H1 (cell line): ENCODE data around the gene APC2. TPM values are rescaled to one million over a fixed set of nuclear protein-coding genes. Genes with fewer than 3 reads are reported as not detected.

Experiments used
- CTCF ChIA-PET: fragments of 300-600 bp; sonication (Branson Sonifier 250); formaldehyde crosslinking; loops from one replicate; lab custom pipeline; 2021; ENCODE audit not compliant: partially characterized antibody; lab: Charles Lee
- POLR2A ChIA-PET: fragments of 300-600 bp; sonication (Branson Sonifier 250); formaldehyde crosslinking; loops from one replicate; lab custom pipeline; 2021; ENCODE audit warnings: inconsistent platforms; ENCODE audit not compliant: partially characterized antibody; lab: Charles Lee
- DNase-seq, 2 experiments: peaks; one replicate each; pipeline versions ENCODE4 v3.0.0 to v3.0.0-alpha.2; 2010 to 2022; ENCODE audit warnings: low spot score in 2 of 2, low read depth in 1 of 2, mixed read lengths in 1 of 2
- FAIRE-seq: peaks from 2 replicates; lab custom pipeline; 2011; peaks lifted over from hg19 to GRCh38; lab: Jason Lieb, UNC
- H2AFZ ChIP-seq: 2 replicates; pipeline ENCODE4 v1.8.1; 2012; ENCODE audit warnings: low read length, inconsistent platforms
- H2AK5ac ChIP-seq: 2 replicates; pipeline ENCODE4 v1.6.1; 2013; ENCODE audit warnings: low read depth, low read length
- H2BK120ac ChIP-seq: replicated peaks from 2 replicates; pipeline ENCODE3; 2013; ENCODE audit warnings: low read depth, low read length, inconsistent platforms
- H2BK12ac ChIP-seq: 2 replicates; pipeline ENCODE4 v1.6.1; 2013; ENCODE audit warnings: low read depth, low read length
- H2BK15ac ChIP-seq: 2 replicates; pipeline ENCODE4 v1.6.1; 2013; ENCODE audit warnings: low read length
- H2BK20ac ChIP-seq: 2 replicates; pipeline ENCODE4 v1.6.1; 2013; ENCODE audit warnings: low read length
- H2BK5ac ChIP-seq: 2 replicates; pipeline ENCODE4 v1.6.1; 2013; ENCODE audit warnings: low read depth, low read length
- H3K14ac ChIP-seq: 2 replicates; pipeline ENCODE4 v1.6.1; 2013; ENCODE audit warnings: inconsistent platforms; ENCODE audit not compliant: insufficient read length
- H3K18ac ChIP-seq: 2 replicates; pipeline ENCODE4 v1.6.1; 2013; ENCODE audit warnings: low read length; ENCODE audit errors: extremely low read depth
- H3K23ac ChIP-seq: 2 replicates; pipeline ENCODE4 v1.6.1; 2013; ENCODE audit warnings: inconsistent platforms; ENCODE audit not compliant: insufficient read length
- H3K23me2 ChIP-seq: 2 replicates; pipeline ENCODE4 v1.6.1; 2013; ENCODE audit warnings: low read depth, low read length
- H3K27ac ChIP-seq: 2 replicates; pipeline ENCODE4 v1.6.1; 2011; ENCODE audit warnings: low read depth, low read length, inconsistent platforms
- H3K27me3 ChIP-seq, 4 experiments: replicated peaks in 1 of 4; 1 replicate in 1 of 4; 2 replicates in 3 of 4; pipeline versions ENCODE4 v1.6.1 to v1.8.1; 2011 to 2013; ENCODE audit warnings: low read length in 3 of 4, mild to moderate bottlenecking in 3 of 4, inconsistent platforms in 2 of 4, mixed read lengths in 2 of 4, moderate library complexity in 1 of 4; ENCODE audit not compliant: control insufficient read depth in 3 of 4, insufficient read depth in 3 of 4; ENCODE audit errors: extremely low read depth in 1 of 4
- H3K36me3 ChIP-seq, 4 experiments: 2 replicates each; pipeline versions ENCODE4 v1.6.1 to v1.8.1; 2011 to 2013; ENCODE audit warnings: mild to moderate bottlenecking in 4 of 4, low read length in 3 of 4, moderate library complexity in 2 of 4, control low read depth in 1 of 4, inconsistent platforms in 1 of 4; ENCODE audit not compliant: insufficient read depth in 4 of 4, control insufficient read depth in 2 of 4
- H3K4ac ChIP-seq: replicated peaks from 2 replicates; pipeline ENCODE3; 2013; ENCODE audit warnings: low read length, low read depth, mixed read lengths, inconsistent platforms; ENCODE audit not compliant: insufficient read length
- H3K4me1 ChIP-seq, 4 experiments: replicated peaks in 1 of 4; 1 replicate in 1 of 4; 2 replicates in 3 of 4; pipeline versions ENCODE4 v1.6.1 to v1.8.1; 2011 to 2013; ENCODE audit warnings: low read length in 3 of 4, inconsistent platforms in 2 of 4, mixed read lengths in 1 of 4; ENCODE audit not compliant: insufficient read depth in 4 of 4, control insufficient read depth in 3 of 4
- H3K4me2 ChIP-seq, 2 experiments: 2 replicates each; pipeline versions ENCODE4 v1.6.1 to v1.8.1; 2011 to 2013; ENCODE audit warnings: low read depth in 2 of 2, low read length in 2 of 2, control low read depth in 1 of 2, inconsistent platforms in 1 of 2, mild to moderate bottlenecking in 1 of 2; ENCODE audit not compliant: insufficient read depth in 1 of 2
- H3K4me3 ChIP-seq, 4 experiments: fragments of 200-600, 300-600 bp in 1 of 4; sonication (generic), shearing (Covaris generic), sonication (Bioruptor Twin) in 1 of 4; 2 replicates each; pipeline versions ENCODE4 v1.5.1 to v1.8.1; 2011 to 2016; ENCODE audit warnings: low read length in 4 of 4, low read depth in 3 of 4, control low read depth in 2 of 4, inconsistent platforms in 2 of 4, mild to moderate bottlenecking in 2 of 4, mixed read lengths in 1 of 4, moderate library complexity in 1 of 4; ENCODE audit not compliant: insufficient read depth in 2 of 4; ENCODE audit errors: extremely low read depth in 1 of 4
- H3K56ac ChIP-seq: replicated peaks from 2 replicates; pipeline ENCODE3; 2013; ENCODE audit warnings: low read depth, mild to moderate bottlenecking, mixed read lengths, low read length, inconsistent platforms; ENCODE audit not compliant: insufficient read length
- H3K79me1 ChIP-seq: 2 replicates; pipeline ENCODE4 v1.6.1; 2013; ENCODE audit warnings: low read depth, low read length, control low read depth
- H3K79me2 ChIP-seq, 2 experiments: 2 replicates each; pipeline versions ENCODE4 v1.6.1 to v1.8.1; 2012 to 2013; ENCODE audit warnings: low read length in 2 of 2, mild to moderate bottlenecking in 2 of 2, inconsistent platforms in 1 of 2; ENCODE audit not compliant: insufficient read depth in 2 of 2, control insufficient read depth in 1 of 2
- H3K9ac ChIP-seq, 4 experiments: replicated peaks in 1 of 4; 1 replicate in 1 of 4; 2 replicates in 3 of 4; pipeline versions ENCODE4 v1.6.1 to v1.8.1; 2011 to 2013; ENCODE audit warnings: low read depth in 3 of 4, low read length in 3 of 4, control low read depth in 2 of 4, mild to moderate bottlenecking in 2 of 4, moderate library complexity in 2 of 4, inconsistent platforms in 1 of 4; ENCODE audit errors: extremely low read depth in 1 of 4
- H3K9me3 ChIP-seq, 2 experiments: 2 replicates each; pipeline versions ENCODE4 v1.6.1 to v1.8.1; 2012 to 2013; ENCODE audit warnings: mild to moderate bottlenecking in 2 of 2, moderate library complexity in 2 of 2, control low read depth in 1 of 2, inconsistent platforms in 1 of 2, low read depth in 1 of 2, low read length in 1 of 2, mixed read lengths in 1 of 2; ENCODE audit not compliant: insufficient read depth in 2 of 2
- H4K20me1 ChIP-seq, 2 experiments: replicated peaks in 1 of 2; 2 replicates each; pipeline versions ENCODE3 to v1.8.1; 2011 to 2013; ENCODE audit warnings: inconsistent platforms in 2 of 2, low read length in 2 of 2, mild to moderate bottlenecking in 1 of 2; ENCODE audit not compliant: insufficient read depth in 2 of 2, control insufficient read depth in 1 of 2
- H4K5ac ChIP-seq: 2 replicates; pipeline ENCODE4 v1.6.1; 2013; ENCODE audit warnings: low read length, low read depth, mixed read lengths, inconsistent platforms; ENCODE audit not compliant: insufficient read length
- H4K8ac ChIP-seq: 2 replicates; pipeline ENCODE4 v1.8.0; 2013; ENCODE audit warnings: mild to moderate bottlenecking, moderate library complexity, low read length, inconsistent platforms; ENCODE audit not compliant: insufficient read depth; ENCODE audit errors: extremely low read depth
- H4K91ac ChIP-seq: replicated peaks from 2 replicates; pipeline ENCODE3; 2013; ENCODE audit warnings: low read length, mixed read lengths, inconsistent platforms; ENCODE audit not compliant: insufficient read length
- ASH2L ChIP-seq: fragments of 200-600, 300-600 bp; sonication (generic); IDR thresholded peaks from one replicate; pipeline ENCODE4 v1.7.1; 2017; ENCODE audit warnings: low read length
- CREB1 ChIP-seq: IDR thresholded peaks from 2 replicates; pipeline ENCODE4 v1.6.1; 2012; ENCODE audit warnings: inconsistent platforms
- CTBP2 ChIP-seq: IDR thresholded peaks from 2 replicates; pipeline ENCODE4 v1.7.0; 2011; ENCODE audit warnings: borderline replicate concordance, mild to moderate bottlenecking, moderate library complexity, mixed read lengths, low read length; ENCODE audit not compliant: insufficient read depth, insufficient read length
- EGR1 ChIP-seq: IDR thresholded peaks from 2 replicates; pipeline ENCODE4 v1.6.1; 2011; ENCODE audit warnings: low read depth, low read length, borderline replicate concordance
- GABPA ChIP-seq: IDR thresholded peaks from 2 replicates; pipeline ENCODE4 v1.6.1; 2011; ENCODE audit warnings: mild to moderate bottlenecking, low read length, moderate library complexity, borderline replicate concordance; ENCODE audit not compliant: insufficient read depth
- KDM4A ChIP-seq: IDR thresholded peaks from one replicate; pipeline ENCODE4 v1.7.1; 2012; ENCODE audit warnings: low read depth, mild to moderate bottlenecking, moderate library complexity, low read length, inconsistent platforms; ENCODE audit not compliant: severe bottlenecking
- MAFK ChIP-seq: IDR thresholded peaks from 2 replicates; pipeline ENCODE4 v1.6.1; 2012; ENCODE audit warnings: low read depth, mild to moderate bottlenecking, improper control_type of control experiment, low read length
- NRF1 ChIP-seq: IDR thresholded peaks from 2 replicates; pipeline ENCODE4 v1.6.1; 2011; ENCODE audit warnings: mild to moderate bottlenecking, low read depth, low read length, improper control_type of control experiment
- POLR2A ChIP-seq, 2 experiments: IDR thresholded peaks; 1 replicate in 1 of 2; 2 replicates in 1 of 2; pipeline ENCODE4 v1.6.1; 2011; ENCODE audit warnings: low read depth in 2 of 2, low read length in 2 of 2, mild to moderate bottlenecking in 2 of 2; ENCODE audit errors: control extremely low read depth in 1 of 2
- POLR2AphosphoS5 ChIP-seq: IDR thresholded peaks from 2 replicates; pipeline ENCODE4 v1.6.1; 2011; ENCODE audit warnings: low read depth, low read length
- RAD21 ChIP-seq, 2 experiments: IDR thresholded peaks in 1 of 2; conservative IDR thresholded peaks in 1 of 2; 2 replicates each; pipeline ENCODE4 v1.6.1; 2011; ENCODE audit warnings: low read depth in 2 of 2, low read length in 2 of 2, improper control_type of control experiment in 1 of 2, inconsistent platforms in 1 of 2, mild to moderate bottlenecking in 1 of 2, moderate library complexity in 1 of 2
- SAP30 ChIP-seq: fragments of 300-600 bp; sonication (generic); IDR thresholded peaks from 2 replicates; pipeline ENCODE4 v1.7.1; 2012; ENCODE audit warnings: low read length, moderate library complexity, mild to moderate bottlenecking, inconsistent platforms; ENCODE audit not compliant: insufficient read depth, insufficient replicate concordance
- TAF7 ChIP-seq: optimal IDR thresholded peaks from 2 replicates; pipeline ENCODE3; 2011; ENCODE audit warnings: low read depth, mild to moderate bottlenecking, inconsistent platforms, low read length, moderate library complexity, borderline replicate concordance
- TEAD4 ChIP-seq: IDR thresholded peaks from 2 replicates; pipeline ENCODE4 v1.6.1; 2012; ENCODE audit warnings: low read depth, low read length, inconsistent platforms, mixed read lengths
- YY1 ChIP-seq: IDR thresholded peaks from 2 replicates; pipeline ENCODE4 v1.6.1; 2011; ENCODE audit warnings: low read depth, mild to moderate bottlenecking, low read length
- WGBS, 2 experiments: shearing (Covaris generic) in 1 of 2; methylation state at CpG; one replicate each; pipeline versions ENCODE4 v1.1.6 to v1.1.7; 2013 to 2015; ENCODE audit warnings: low lambda C conversion rate in 2 of 2, mixed read lengths in 2 of 2, inconsistent platforms in 1 of 2, low coverage in 1 of 2, missing lambda C conversion rate in 1 of 2; ENCODE audit not compliant: insufficient replicate concordance in 2 of 2, insufficient coverage in 1 of 2, insufficient read length in 1 of 2; ENCODE audit errors: extremely low coverage in 1 of 2, missing lambda C conversion rate in 1 of 2; 5-methylcytosine and 5-hydroxymethylcytosine counted together
- polyA plus RNA-seq, 7 experiments: library from polyadenylated mRNA; depleted of rRNA in 3 of 7; stranded (reverse) in 5 of 7; unstranded in 2 of 7; fragments of >200 nt in 5 of 7; fragments of 200-250 nt in 2 of 7; gene quantifications; 1 replicate in 5 of 7; 2 replicates in 1 of 7; 4 replicates in 1 of 7; pipeline versions ENCODE4 v1.2.1 to v1.2.3, GENCODE V29; 2011 to 2013; ENCODE audit warnings: missing spikeins in 2 of 7, mixed read lengths in 2 of 7
- total RNA-seq: library from RNA; stranded (reverse); fragmentation: NEBNext Ultra II Directional; extraction: Animal tissue kit (Norgen Biotek cat#: 25700); gene quantifications from 2 replicates; pipeline ENCODE4 v1.2.1, GENCODE V29; 2021

APC2 gene
- total and polyA plus RNA-seq, 2 of the 8 experiments (the other 6 are each of a cell fraction or from before 2014, with no cell fraction given) = 1.3 to 4.1 TPM

- Histone ChIP-seq H2BK20ac (no peak overlapping the region), H3K18ac (no peak overlapping the region), H2BK12ac (no peak overlapping the region), H2BK5ac (no peak overlapping the region), H4K20me1 (peaks cover 49 to 57% of the 10 kb centered on the region in 2 experiments), H3K23me2 (no peaks in the 10 kb centered on the region), H3K14ac (no peak overlapping the region), H4K5ac (no peak overlapping the region), H2AFZ (no peak overlapping the region), H3K79me1 (peaks cover 26% of the 10 kb centered on the region), H4K8ac (peak overlapping the region; percentile 45; the same call in 1 of the 2 replicates), H3K9me3 (no peaks in the 10 kb centered on the region), H2BK120ac (no peak overlapping the region), H3K4me1 (peaks cover 2 to 9% (median 4%) of the 10 kb centered on the region in 4 experiments; a peak in 4 of 7 replicates), H3K27me3 (no peaks in the 10 kb centered on the region), H3K4me3 (no peak overlapping the region), H3K56ac (no peak overlapping the region), H3K36me3 (peaks cover 35 to 92% (median 66%) of the 10 kb centered on the region in 4 experiments), H3K4me2 (no peak overlapping the region), H4K91ac (no peak overlapping the region), H2AK5ac (no peak overlapping the region), H3K27ac (no peak overlapping the region), H3K23ac (no peak overlapping the region), H3K9ac (no peak overlapping the region), H2BK15ac (no peak overlapping the region), H3K79me2 (peaks cover 14 to 84% of the 10 kb centered on the region in 2 experiments), H3K4ac (no peak overlapping the region)
- CTCF ChIA-PET = interaction anchor here (0.6 to 1.9 kb wide), 8 partner anchors 9 to 102 kb away, joined by 3 to 8 read pairs (median 4); no protein-coding TSS in a partner anchor
- WGBS, 2 experiments = 93% methylated on average over 21 of the region's 22 CpGs; no CpG with 5 or more reads in 1 of the 2 experiments
- DNase-seq (no peak), FAIRE-seq (no peak)
- POLR2A ChIA-PET = interaction anchor here (0.7 to 2.6 kb wide), 8 partner anchors 9 to 45 kb away, joined by 3 to 12 read pairs (median 4); no protein-coding TSS in a partner anchor
- TF ChIP-seq ASH2L (no peak), KDM4A (no peak), YY1 (no peak), SAP30 (no peak), POLR2AphosphoS5 (no peak), RAD21 (IDR thresholded peaks at IDR 0.05 in 1 of 2, conservative IDR thresholded peaks at IDR 0.05 in 1 of 2; ENCODE audit: low read depth in 2 of 2, low read length in 2 of 2) (no peak), CTBP2 (no peak), GABPA (no peak), MAFK (no peak), EGR1 (no peak), NRF1 (no peak), POLR2A (IDR thresholded peaks at IDR 0.05; ENCODE audit: control extremely low read depth in 1 of 2, low read depth in 2 of 2, low read length in 2 of 2) (no peak), TEAD4 (no peak), CREB1 (no peak), TAF7 (no peak)
These were observed 28.0 kb upstream of the APC2 start for GRCh38 chr19:1421958-1422305.
